K562 (cell line): ENCODE data around the gene PTPRF. TPM values are rescaled to one million over a fixed set of nuclear protein-coding genes. Genes with fewer than 3 reads are reported as not detected.

Experiments used
- ATAC-seq: fragments of 200-7000 bp; cut with Tn5 transposase; 3 replicates; pipeline ENCODE4 v1.9.1; 2020; ENCODE audit warnings: moderate library complexity
- BruUV-seq: library from RNA; stranded (reverse); fragments of 400-500 nt; replicated peaks from 2 replicates; lab custom pipeline; 2021; lab: Mats Ljungman, UMichigan
- CTCF ChIA-PET: fragments of 300-600 bp; formaldehyde crosslinking; extraction: SDS; loops from one replicate; lab custom pipeline; 2021; ENCODE audit warnings: low intra/inter-chr PET ratio; lab: Yijun Ruan, JAX
- POLR2A ChIA-PET: fragments of 300-600, 350-650 bp; sonication (Branson Sonifier 250); formaldehyde crosslinking; extraction: SDS; loops from one replicate; lab custom pipeline; 2021; ENCODE audit warnings: antibody characterized with exemption, inconsistent platforms; lab: Yijun Ruan, JAX
- DNase-seq, 4 experiments: peaks; one replicate each; pipeline versions ENCODE4 v3.0.0 to v3.0.0-alpha.2; 2011 to 2018; ENCODE audit warnings: low spot score in 3 of 4, mixed read lengths in 3 of 4; ENCODE audit errors: extremely low read depth in 1 of 4
- FAIRE-seq: peaks from 2 replicates; lab custom pipeline; 2011; peaks lifted over from hg19 to GRCh38; lab: Jason Lieb, UNC
- H2AFZ ChIP-seq: 2 replicates; pipeline ENCODE4 v1.6.0; 2011; ENCODE audit warnings: low read depth, low read length, control low read depth, inconsistent platforms
- H3K27ac ChIP-seq: fragments of 200-600 bp; 3 replicates; pipeline ENCODE4 v1.8.0; 2011; ENCODE audit warnings: low read depth, mild to moderate bottlenecking, control low read depth, inconsistent platforms, low read length, moderate library complexity, mixed read lengths; ENCODE audit errors: extremely low read depth
- H3K27me3 ChIP-seq, 2 experiments: fragments of 300-600 bp in 1 of 2; 2 replicates in 1 of 2; 3 replicates in 1 of 2; pipeline versions ENCODE4 v1.6.0 to v1.8.0; 2011; ENCODE audit warnings: inconsistent platforms in 2 of 2, low read length in 2 of 2, mild to moderate bottlenecking in 1 of 2, mixed read lengths in 1 of 2, moderate library complexity in 1 of 2; ENCODE audit not compliant: control insufficient read depth in 2 of 2, insufficient read depth in 2 of 2
- H3K36me3 ChIP-seq: fragments of 300-600 bp; 3 replicates; pipeline ENCODE4 v1.8.0; 2011; ENCODE audit warnings: mild to moderate bottlenecking, low read length, inconsistent platforms; ENCODE audit not compliant: control insufficient read depth, insufficient read depth
- H3K4me1 ChIP-seq, 2 experiments: fragments of 200-600 bp in 1 of 2; replicated peaks in 1 of 2; 2 replicates in 1 of 2; 3 replicates in 1 of 2; pipeline versions ENCODE4 v1.5.1 to v1.8.0; 2011; ENCODE audit warnings: inconsistent platforms in 2 of 2, low read length in 2 of 2, mild to moderate bottlenecking in 1 of 2, mixed read lengths in 1 of 2, moderate library complexity in 1 of 2; ENCODE audit not compliant: control insufficient read depth in 2 of 2, insufficient read depth in 2 of 2
- H3K4me2 ChIP-seq: 2 replicates; pipeline ENCODE4 v1.6.1; 2011; ENCODE audit warnings: low read length, control low read depth, inconsistent platforms, mixed read lengths; ENCODE audit not compliant: insufficient read depth
- H3K4me3 ChIP-seq: fragments of 200-600 bp; sonication (generic), shearing (Covaris generic); 2 replicates; pipeline ENCODE4 v1.5.1; 2016; ENCODE audit warnings: control low read depth, inconsistent platforms
- H3K79me2 ChIP-seq: fragments of 200-600 bp; 3 replicates; pipeline ENCODE4 v1.8.0; 2011; ENCODE audit warnings: low read length, inconsistent platforms; ENCODE audit not compliant: control insufficient read depth, insufficient read depth
- H3K9ac ChIP-seq, 2 experiments: 2 replicates each; pipeline versions ENCODE4 v1.6.0 to v1.6.1; 2011; ENCODE audit warnings: low read depth in 2 of 2, low read length in 2 of 2, control low read depth in 1 of 2, inconsistent platforms in 1 of 2, mild to moderate bottlenecking in 1 of 2, mixed read lengths in 1 of 2; ENCODE audit not compliant: insufficient read depth in 1 of 2
- H3K9me1 ChIP-seq: one replicate; pipeline ENCODE4 v1.6.0; 2011; ENCODE audit warnings: inconsistent platforms, mild to moderate bottlenecking, low read length, moderate library complexity; ENCODE audit not compliant: control insufficient read depth, insufficient read depth
- H3K9me3 ChIP-seq: replicated peaks from 2 replicates; pipeline ENCODE4 v1.5.1; 2011; ENCODE audit warnings: low read depth, low read length, inconsistent platforms; ENCODE audit not compliant: control insufficient read depth, insufficient read depth
- H4K20me1 ChIP-seq: replicated peaks from 2 replicates; pipeline ENCODE4 v1.6.1; 2011; ENCODE audit warnings: low read length, inconsistent platforms, mixed read lengths; ENCODE audit not compliant: control insufficient read depth, insufficient read depth
- ESRRA ChIP-seq: fragments of 450-650 bp; IDR thresholded peaks from 2 replicates; pipeline ENCODE4 v1.6.1; 2014; ENCODE audit warnings: low read depth, mild to moderate bottlenecking, moderate library complexity, borderline replicate concordance
- RAD51 ChIP-seq: fragments of 450-650 bp; IDR thresholded peaks from 2 replicates; pipeline ENCODE4 v1.7.1; 2016; ENCODE audit warnings: low read depth, mild to moderate bottlenecking, borderline replicate concordance
- WGBS: fragments of 100-300 bp; shearing (Covaris generic); methylation state at CpG from one replicate; pipeline ENCODE4 v1.1.6; 2016; ENCODE audit warnings: low coverage, mixed read lengths; ENCODE audit not compliant: insufficient coverage; ENCODE audit errors: missing lambda C conversion rate; 5-methylcytosine and 5-hydroxymethylcytosine counted together
- in situ Hi-C: fragments of 300-500 bp; cut with MboI; formaldehyde crosslinking; loops from 4 replicates; pipeline ENCODE4 v1.15.0; 2018; ENCODE audit warnings: inconsistent platforms, mixed read lengths
- intact Hi-C: fragments of 100-400 bp; cut with micrococcal nuclease; formaldehyde crosslinking; loops from 2 replicates; pipeline ENCODE4 v1.14.2; 2022
- polyA plus RNA-seq, 8 experiments: library from polyadenylated mRNA; depleted of rRNA in 4 of 8; stranded (reverse) in 5 of 8; unstranded in 3 of 8; fragments of >200 nt; fragmentation: Nextera tagmentation in 2 of 8; fragmentation: Illumina TruSeq in 1 of 8; extraction: Ambion mirVana in 2 of 8; extraction: Trizol in 1 of 8; gene quantifications; 2 replicates each; pipeline versions ENCODE4 v1.2.1 to v1.2.3, GENCODE V29; 2011 to 2014; ENCODE audit warnings: inconsistent platforms in 1 of 8, missing spikeins in 1 of 8
- total RNA-seq, 7 experiments: library from RNA; depleted of rRNA in 6 of 7; stranded (reverse); fragments of >200 nt in 6 of 7; fragmentation: Illumina TruSeq in 2 of 7; extraction: Trizol in 2 of 7; gene quantifications; 2 replicates each; pipeline versions ENCODE4 v1.2.1 to v1.2.3, GENCODE V29; 2011 to 2021; ENCODE audit warnings: low replicate concordance in 1 of 7
- TF ChIP-seq, protein P1 (sequence below): fragments of 450-650 bp; formaldehyde crosslinking; IDR thresholded peaks from 2 replicates; pipeline ENCODE4 v1.4.0; 2020; ENCODE audit warnings: mild to moderate bottlenecking, mixed read lengths
- TF ChIP-seq, protein P2 (sequence below): sonication (generic); formaldehyde crosslinking; IDR thresholded peaks from 2 replicates; pipeline ENCODE4 v1.5.0; 2020; ENCODE audit warnings: missing genetic modification reagents
- TF ChIP-seq, protein P3 (sequence below): sonication (generic); formaldehyde crosslinking; IDR thresholded peaks from 2 replicates; pipeline ENCODE4 v1.9.0; 2022; ENCODE audit warnings: mild to moderate bottlenecking, missing genetic modification reagents

PTPRF gene
- total and polyA plus RNA-seq, 9 of the 15 experiments (the other 6 are each of a cell fraction or from before 2014, with no cell fraction given), result 0.13 to 4.3 (median 1.1) TPM

DNA sequence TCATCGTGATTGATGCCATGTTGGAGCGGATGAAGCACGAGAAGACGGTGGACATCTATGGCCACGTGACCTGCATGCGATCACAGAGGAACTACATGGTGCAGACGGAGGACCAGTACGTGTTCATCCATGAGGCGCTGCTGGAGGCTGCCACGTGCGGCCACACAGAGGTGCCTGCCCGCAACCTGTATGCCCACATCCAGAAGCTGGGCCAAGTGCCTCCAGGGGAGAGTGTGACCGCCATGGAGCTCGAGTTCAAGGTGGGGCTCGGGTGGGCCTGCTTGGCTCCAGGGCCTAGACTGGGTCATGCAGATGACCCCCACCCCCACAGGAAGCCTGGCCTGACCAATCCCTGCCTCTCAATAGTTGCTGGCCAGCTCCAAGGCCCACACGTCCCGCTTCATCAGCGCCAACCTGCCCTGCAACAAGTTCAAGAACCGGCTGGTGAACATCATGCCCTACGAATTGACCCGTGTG is 88.7 kb downstream of the PTPRF start:
- ATAC-seq, result no peak
- in situ Hi-C loops (no loop called here), intact Hi-C loops (no loop called here)
- FAIRE-seq, result no peak
- POLR2A ChIA-PET, result interaction anchor here (0.6 to 0.8 kb wide), 3 partner anchors 31 to 73 kb away, joined by 3 to 4 read pairs (median 3); no protein-coding TSS in a partner anchor
- 19% methylated on average over 21 of the region's 21 CpGs for WGBS
- H3K79me2 ChIP-seq, result no peaks in the 10 kb centered on the region
- no peak overlapping the region for H3K4me3 ChIP-seq
- no peaks in the 10 kb centered on the region for H3K36me3 ChIP-seq
- H3K9me3 ChIP-seq, result no peaks in the 10 kb centered on the region
- TF ChIP-seq ESRRA (no peak), RAD51 (0 out of 2 replicates have a peak, but pooled peaks have one; percentile 45)
- TF ChIP-seq, protein P1, sequence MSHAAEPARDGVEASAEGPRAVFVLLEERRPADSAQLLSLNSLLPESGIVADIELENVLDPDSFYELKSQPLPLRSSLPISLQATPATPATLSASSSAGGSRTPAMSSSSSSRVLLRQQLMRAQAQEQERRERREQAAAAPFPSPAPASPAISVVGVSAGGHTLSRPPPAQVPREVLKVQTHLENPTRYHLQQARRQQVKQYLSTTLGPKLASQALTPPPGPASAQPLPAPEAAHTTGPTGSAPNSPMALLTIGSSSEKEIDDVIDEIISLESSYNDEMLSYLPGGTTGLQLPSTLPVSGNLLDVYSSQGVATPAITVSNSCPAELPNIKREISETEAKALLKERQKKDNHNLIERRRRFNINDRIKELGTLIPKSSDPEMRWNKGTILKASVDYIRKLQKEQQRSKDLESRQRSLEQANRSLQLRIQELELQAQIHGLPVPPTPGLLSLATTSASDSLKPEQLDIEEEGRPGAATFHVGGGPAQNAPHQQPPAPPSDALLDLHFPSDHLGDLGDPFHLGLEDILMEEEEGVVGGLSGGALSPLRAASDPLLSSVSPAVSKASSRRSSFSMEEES (CRISPR knock-in tag), result peak; percentile 24; the same call in 1 of the 2 replicates
- TF ChIP-seq, protein P2, sequence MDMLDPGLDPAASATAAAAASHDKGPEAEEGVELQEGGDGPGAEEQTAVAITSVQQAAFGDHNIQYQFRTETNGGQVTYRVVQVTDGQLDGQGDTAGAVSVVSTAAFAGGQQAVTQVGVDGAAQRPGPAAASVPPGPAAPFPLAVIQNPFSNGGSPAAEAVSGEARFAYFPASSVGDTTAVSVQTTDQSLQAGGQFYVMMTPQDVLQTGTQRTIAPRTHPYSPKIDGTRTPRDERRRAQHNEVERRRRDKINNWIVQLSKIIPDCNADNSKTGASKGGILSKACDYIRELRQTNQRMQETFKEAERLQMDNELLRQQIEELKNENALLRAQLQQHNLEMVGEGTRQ, result peak; percentile 69
- TF ChIP-seq, protein P3, sequence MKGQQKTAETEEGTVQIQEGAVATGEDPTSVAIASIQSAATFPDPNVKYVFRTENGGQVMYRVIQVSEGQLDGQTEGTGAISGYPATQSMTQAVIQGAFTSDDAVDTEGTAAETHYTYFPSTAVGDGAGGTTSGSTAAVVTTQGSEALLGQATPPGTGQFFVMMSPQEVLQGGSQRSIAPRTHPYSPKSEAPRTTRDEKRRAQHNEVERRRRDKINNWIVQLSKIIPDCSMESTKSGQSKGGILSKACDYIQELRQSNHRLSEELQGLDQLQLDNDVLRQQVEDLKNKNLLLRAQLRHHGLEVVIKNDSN (CRISPR knock-in tag), result peak; percentile 65
- TF ChIP-seq, all 486 proteins: peak for 4
- H3K4me1 ChIP-seq, result peaks cover 0 to 16% of the 10 kb centered on the region in 2 experiments; a peak in 3 of 5 replicates
- no TSS peak for BruUV-seq
- no peak overlapping the region for H3K27ac ChIP-seq
- DNase-seq, result no peak
- no peak overlapping the region for H3K4me2 ChIP-seq
- H3K9me1 ChIP-seq, result no peaks in the 10 kb centered on the region
- peaks cover 63 to 100% of the 10 kb centered on the region in 2 experiments for H3K27me3 ChIP-seq
- H2AFZ ChIP-seq, result no peak overlapping the region
- peaks cover 17% of the 10 kb centered on the region for H4K20me1 ChIP-seq
- CTCF ChIA-PET, result no interaction called here
- no peak overlapping the region for H3K9ac ChIP-seq
